ENCODE results near the gene SKIC2. TPM values are rescaled to one million over a fixed set of nuclear protein-coding genes. Genes with fewer than 3 reads are reported as not detected.

The SKIC2 gene
- total and polyA plus RNA-seq, 2 of the 8 experiments (the other 6 are each of a cell fraction or from before 2014, with no cell fraction given) = 42.1 to 59.7 TPM

GRCh38 chr6:31956796-31957195, 2.2 kb upstream of the SKIC2 start:
- Histone ChIP-seq H3K23me2 (ENCODE audit: low read depth, low read length) (peaks cover 10% of the 10 kb centered on the region), H2BK15ac (ENCODE audit: low read length) (no peak overlapping the region), H2AFZ (ENCODE audit: low read length) (no peak overlapping the region), H3K4ac (replicated peaks; ENCODE audit: insufficient read length, low read depth, low read length) (no peak overlapping the region), H2AK5ac (ENCODE audit: low read depth, low read length) (no peak overlapping the region), H4K20me1 (replicated peaks in 1 of 2; ENCODE audit: control insufficient read depth in 1 of 2, insufficient read depth in 2 of 2, low read length in 2 of 2) (peaks cover 0 to 2% of the 10 kb centered on the region in 2 experiments), H3K4me3 (ENCODE audit: extremely low read depth in 1 of 4, insufficient read depth in 2 of 4, low read depth in 3 of 4, low read length in 4 of 4) (no peak overlapping the region), H2BK12ac (ENCODE audit: low read depth, low read length) (no peak overlapping the region), H3K4me1 (replicated peaks in 1 of 4; ENCODE audit: control insufficient read depth in 3 of 4, insufficient read depth in 4 of 4, low read length in 3 of 4) (peaks cover 0 to 6% (median 3%) of the 10 kb centered on the region in 4 experiments; a peak in 3 of 7 replicates), H3K36me3 (ENCODE audit: control insufficient read depth in 2 of 4, insufficient read depth in 4 of 4, low read length in 3 of 4) (peaks cover 14 to 53% (median 49%) of the 10 kb centered on the region in 4 experiments; a peak in 7 of 8 replicates), H3K56ac (replicated peaks; ENCODE audit: insufficient read length, low read depth, low read length) (no peak overlapping the region), H3K79me2 (ENCODE audit: control insufficient read depth in 1 of 2, insufficient read depth in 2 of 2, low read length in 2 of 2) (peaks cover 0 to 24% of the 10 kb centered on the region in 2 experiments; a peak in 3 of 4 replicates), H3K9ac (replicated peaks in 1 of 4; ENCODE audit: extremely low read depth in 1 of 4, low read depth in 3 of 4, low read length in 3 of 4) (no peak overlapping the region), H3K18ac (ENCODE audit: extremely low read depth, low read length) (no peak overlapping the region), H3K9me3 (ENCODE audit: insufficient read depth in 2 of 2, low read depth in 1 of 2, low read length in 1 of 2) (no peaks in the 10 kb centered on the region), H3K27ac (ENCODE audit: low read depth, low read length) (no peak overlapping the region), H3K14ac (ENCODE audit: insufficient read length) (no peak overlapping the region), H3K23ac (ENCODE audit: insufficient read length) (no peak overlapping the region), H3K4me2 (ENCODE audit: insufficient read depth in 1 of 2, low read depth in 2 of 2, low read length in 2 of 2) (no peak overlapping the region), H2BK5ac (ENCODE audit: low read depth, low read length) (no peak overlapping the region), H4K5ac (ENCODE audit: insufficient read length, low read depth, low read length) (no peak overlapping the region), H4K91ac (replicated peaks; ENCODE audit: insufficient read length, low read length) (no peak overlapping the region), H2BK120ac (replicated peaks; ENCODE audit: low read depth, low read length) (no peak overlapping the region), H3K79me1 (ENCODE audit: low read depth, low read length) (peaks cover 5% of the 10 kb centered on the region), H4K8ac (ENCODE audit: extremely low read depth, insufficient read depth, low read length) (no peak overlapping the region), H3K27me3 (replicated peaks in 1 of 4; ENCODE audit: control insufficient read depth in 3 of 4, extremely low read depth in 1 of 4, insufficient read depth in 3 of 4, low read length in 3 of 4) (no peaks in the 10 kb centered on the region), H2BK20ac (ENCODE audit: low read length) (no peak overlapping the region)
- ChIA-PET POLR2A (ENCODE audit: partially characterized antibody) (interaction anchor here (0.6 to 16.4 kb wide), 4 partner anchors 12 to 415 kb away, joined by 3 to 279 read pairs (median 4); partner anchors contain the start of genes CFB and DXO), CTCF (ENCODE audit: partially characterized antibody) (no interaction called here)
- WGBS, 2 experiments (ENCODE audit: extremely low coverage in 1 of 2, insufficient coverage in 1 of 2, insufficient read length in 1 of 2, insufficient replicate concordance in 2 of 2, low coverage in 1 of 2, low lambda C conversion rate in 2 of 2, missing lambda C conversion rate in 1 of 2) = 86% methylated on average over 3 of the region's 3 CpGs; no CpG with 5 or more reads in 1 of the 2 experiments
- DNase-seq (ENCODE audit: low read depth in 1 of 2, low spot score in 2 of 2) (no peak), FAIRE-seq (no peak)
- TF ChIP-seq EP300 (IDR thresholded peaks at IDR 0.05; ENCODE audit: borderline replicate concordance in 1 of 2, low read depth in 2 of 2, low read length in 2 of 2) = no peak
